OCI-M2 (cell line): ENCODE measurements around the gene HK1.

Source experiments
- DNase-seq: peaks from one replicate; lab custom pipeline; 2025; ENCODE audit not compliant: unreplicated experiment; lab: John Stamatoyannopoulos, UW

HK1 gene

DNA sequence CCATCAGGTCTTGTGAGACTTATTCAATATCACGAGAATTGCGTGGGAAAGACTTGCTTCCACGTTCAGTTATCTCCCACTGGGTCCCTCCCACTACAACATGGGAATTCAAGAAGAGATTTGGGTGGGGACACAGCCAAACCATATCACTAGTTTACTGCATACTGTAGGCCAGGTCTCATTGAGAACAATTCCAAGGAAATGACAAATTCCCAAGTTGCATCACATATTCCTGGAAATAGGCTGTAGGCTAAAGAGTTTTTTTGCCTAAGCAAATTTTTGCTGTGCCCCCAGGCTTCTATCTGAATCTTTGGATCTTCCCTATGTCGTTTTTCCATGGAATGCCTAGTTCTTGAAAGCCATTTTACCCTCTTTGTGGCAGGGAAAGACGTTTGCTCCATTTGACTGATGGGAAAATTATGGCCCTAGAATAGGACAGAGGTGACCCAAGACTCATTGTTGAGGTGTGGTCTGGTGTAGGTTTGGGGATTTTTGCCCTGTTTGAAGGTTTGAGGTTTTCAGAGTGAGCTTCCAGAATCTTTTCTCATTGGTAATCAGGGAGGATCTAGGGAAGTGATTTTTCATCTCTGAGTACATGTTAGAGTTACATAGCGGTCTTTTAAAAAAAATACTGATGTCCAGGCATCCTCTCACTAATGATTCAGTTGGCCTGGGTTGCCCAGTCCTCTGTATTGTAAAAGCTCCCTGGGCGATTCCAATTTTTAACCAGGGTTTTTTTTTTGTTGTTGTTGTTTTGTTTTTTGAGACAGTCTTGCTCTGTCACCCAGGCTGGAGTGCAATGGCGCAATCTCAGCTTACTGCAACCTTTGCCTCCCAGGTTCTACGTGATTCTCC lies 94.1 kb downstream of the HK1 start:
- no peak for DNase-seq

DNA sequence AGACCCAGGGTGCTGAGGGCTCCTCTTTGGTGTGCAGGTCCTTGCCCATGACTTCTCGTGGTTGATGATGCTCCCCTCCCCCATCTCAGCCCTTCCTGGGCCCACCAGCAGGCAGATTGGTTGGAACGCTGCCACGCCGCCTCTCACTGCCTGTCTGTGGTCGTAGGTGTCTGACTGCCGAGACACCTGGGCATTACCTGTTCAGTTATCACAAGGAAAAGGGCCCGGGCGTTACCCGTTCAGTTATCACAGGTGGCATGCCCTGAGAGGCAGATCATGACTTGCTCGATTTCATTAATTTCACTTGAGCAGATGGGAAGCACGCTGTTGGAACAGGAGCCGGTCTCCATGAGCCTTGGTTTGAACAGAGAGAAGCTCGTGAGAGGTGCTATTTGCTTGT lies 95.9 kb downstream of the HK1 start:
- no peak for DNase-seq

DNA sequence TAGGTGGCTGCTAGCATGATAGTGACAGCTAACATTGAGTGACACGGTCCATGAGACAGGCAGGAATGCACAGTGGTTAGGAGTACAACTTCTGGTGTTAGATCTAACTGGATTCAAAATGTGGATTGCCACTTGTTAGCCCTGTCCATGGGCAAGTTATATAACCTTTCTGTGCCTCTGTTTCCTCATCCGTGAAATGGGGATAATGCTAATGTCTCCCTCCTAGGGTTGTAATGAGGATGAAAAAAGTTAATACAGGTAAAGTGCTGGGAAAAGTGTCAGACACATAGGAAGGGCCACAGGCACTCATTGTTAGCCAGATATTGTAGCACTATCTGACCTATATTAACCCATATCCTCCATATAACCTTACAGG lies 96.6 kb downstream of the HK1 start:
- no peak for DNase-seq

DNA sequence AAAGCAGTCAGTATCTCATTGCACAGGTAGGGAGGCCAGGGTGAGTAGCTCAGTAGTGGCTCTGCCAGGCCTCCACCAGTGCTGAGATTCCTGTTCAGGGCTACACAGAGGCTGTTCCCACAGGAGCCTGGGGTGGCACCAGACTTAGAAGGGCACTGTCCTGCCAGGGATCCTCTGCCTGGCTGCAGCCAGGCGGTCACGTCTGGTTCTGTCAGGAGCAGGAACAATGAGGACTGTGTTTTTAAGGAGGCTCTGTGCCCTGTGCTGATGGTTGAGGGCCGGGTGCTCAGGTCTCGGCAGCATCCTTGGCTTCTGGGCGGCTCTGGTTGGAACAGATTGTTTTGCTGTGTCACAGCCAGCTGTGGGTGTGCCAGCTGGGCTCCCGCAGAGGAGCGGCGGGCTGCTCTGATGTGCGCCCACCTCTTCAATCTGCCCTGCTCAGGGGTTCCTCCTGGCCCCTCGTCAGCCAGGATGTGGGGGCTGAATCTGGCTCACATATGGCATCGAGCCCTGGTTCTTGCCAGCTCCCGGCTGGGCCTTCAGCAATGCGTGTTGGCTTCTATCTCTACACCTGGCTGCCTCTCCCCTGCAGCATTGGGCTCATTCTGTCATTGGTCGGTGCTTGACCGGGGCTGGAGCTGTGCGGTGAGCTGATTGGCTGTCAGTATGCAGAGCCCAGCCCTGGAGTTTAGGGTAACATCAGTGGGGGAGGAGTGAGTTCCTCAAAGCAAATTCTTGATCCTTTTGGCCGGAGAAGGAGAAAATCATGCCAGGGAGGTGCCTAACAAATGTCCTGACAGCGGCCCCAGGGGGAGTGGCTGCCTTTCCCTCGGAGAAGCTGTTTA lies 97.2 kb downstream of the HK1 start:
- DNase-seq: no peak

DNA sequence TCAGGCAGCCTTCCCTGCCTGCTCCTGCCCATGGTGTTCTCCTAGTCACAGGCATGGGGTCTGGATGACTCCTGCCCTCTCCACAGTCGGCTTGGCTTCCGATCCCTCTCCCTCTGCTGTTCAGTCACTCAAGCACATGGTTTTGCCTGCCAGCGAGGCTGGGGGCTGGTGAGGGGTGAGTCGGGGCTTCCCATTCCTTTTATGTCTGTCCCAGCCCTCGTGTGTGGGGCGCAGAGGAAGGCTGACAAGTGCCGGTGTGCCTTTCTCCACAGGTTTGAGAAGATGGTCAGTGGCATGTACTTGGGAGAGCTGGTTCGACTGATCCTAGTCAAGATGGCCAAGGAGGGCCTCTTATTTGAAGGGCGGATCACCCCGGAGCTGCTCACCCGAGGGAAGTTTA lies 98.4 kb downstream of the HK1 start:
- no peak for DNase-seq

DNA sequence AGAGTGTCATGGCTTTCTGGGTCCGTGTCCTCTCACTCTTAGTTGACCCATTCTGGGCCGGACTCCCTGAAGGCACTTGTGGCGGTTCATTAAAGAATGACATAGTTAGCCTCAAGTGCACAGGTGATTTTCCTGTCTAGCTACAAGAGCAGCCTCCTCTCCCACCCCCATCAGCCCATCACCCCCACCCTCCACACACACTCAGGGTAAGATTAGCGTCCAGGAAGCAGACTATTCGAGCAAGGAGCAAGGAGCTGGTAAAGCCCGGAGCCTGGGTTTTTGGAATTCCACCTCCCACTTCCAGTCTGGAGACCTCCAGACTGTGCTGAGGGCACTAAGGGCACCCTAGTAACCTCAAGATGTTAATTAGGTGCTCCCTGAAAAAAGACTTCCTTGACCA lies 98.9 kb downstream of the HK1 start:
- no peak for DNase-seq

DNA sequence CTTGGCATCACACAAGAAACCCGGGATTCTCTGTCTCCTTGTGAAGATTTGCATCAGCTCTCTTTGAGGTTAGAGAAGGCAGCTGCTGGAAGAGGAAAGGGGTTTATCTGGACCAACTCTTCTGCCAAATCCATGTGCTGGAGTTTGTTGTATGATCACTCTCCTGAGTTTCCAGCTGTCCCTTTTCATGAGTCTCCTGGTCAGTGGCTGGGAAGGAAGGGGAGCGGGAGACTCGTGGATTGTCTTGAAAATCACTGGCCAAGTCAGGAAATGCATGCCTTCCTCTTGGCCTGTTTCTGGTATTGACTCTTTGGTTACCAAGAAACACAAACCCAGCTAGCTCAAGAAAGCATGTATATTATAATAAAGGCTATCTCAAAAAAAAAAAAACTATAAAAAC lies 99.6 kb downstream of the HK1 start:
- DNase-seq: no peak

DNA sequence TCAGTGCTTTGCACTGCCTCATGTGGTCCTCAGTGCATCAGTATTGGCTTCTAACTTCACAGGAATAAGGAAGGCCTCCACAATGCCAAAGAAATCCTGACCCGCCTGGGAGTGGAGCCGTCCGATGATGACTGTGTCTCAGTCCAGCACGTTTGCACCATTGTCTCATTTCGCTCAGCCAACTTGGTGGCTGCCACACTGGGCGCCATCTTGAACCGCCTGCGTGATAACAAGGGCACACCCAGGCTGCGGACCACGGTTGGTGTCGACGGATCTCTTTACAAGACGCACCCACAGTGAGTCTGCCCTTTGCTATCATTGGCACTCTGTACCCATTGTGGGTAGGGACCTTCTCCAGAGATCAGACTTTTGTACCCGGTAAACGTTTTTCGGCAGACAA lies 101.5 kb downstream of the HK1 start:
- no peak for DNase-seq

DNA sequence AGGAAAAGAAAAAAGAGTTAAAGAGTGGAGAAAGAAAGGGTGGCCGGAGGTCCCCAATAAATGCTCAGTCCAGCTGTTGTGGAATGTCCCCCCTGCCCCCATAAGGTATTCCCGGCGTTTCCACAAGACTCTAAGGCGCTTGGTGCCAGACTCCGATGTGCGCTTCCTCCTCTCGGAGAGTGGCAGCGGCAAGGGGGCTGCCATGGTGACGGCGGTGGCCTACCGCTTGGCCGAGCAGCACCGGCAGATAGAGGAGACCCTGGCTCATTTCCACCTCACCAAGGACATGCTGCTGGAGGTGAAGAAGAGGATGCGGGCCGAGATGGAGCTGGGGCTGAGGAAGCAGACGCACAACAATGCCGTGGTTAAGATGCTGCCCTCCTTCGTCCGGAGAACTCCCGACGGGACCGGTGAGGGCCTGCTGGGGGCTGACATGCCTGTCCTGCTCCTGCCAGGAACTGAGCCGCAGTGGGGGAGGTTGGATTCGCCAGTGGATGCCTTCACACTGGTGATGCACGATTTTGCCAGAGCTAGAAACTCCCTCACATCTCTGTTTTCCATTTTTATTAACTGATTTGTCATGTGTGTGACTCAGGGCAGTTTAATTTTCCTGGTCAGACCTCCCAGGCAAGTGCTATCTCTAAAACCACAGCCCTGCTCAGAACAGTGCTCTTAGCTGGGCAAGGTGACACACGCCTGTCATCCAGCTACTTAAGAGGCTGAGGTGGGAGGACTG lies 104.3 kb downstream of the HK1 start:
- no peak for DNase-seq

DNA sequence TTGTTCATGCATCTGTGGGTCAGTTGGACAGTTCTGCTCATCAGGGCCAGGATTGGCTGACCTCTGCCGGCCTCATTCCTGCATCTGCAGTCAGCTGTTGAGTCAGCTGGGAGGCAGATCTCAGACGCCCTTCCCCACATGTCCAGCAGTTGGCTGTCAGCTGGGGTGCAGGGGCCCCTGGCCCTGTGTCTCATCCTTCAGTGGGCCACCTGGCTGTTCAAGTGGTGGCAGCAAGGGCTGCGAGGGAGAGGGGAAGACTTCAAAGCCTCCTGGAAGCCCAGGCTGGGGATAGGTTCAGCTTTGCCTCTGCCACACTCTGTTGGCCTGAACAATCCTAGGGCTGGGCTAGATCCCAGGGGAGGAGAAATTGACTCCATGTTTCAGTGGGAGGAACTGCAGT lies 105.3 kb downstream of the HK1 start:
- no peak for DNase-seq

DNA sequence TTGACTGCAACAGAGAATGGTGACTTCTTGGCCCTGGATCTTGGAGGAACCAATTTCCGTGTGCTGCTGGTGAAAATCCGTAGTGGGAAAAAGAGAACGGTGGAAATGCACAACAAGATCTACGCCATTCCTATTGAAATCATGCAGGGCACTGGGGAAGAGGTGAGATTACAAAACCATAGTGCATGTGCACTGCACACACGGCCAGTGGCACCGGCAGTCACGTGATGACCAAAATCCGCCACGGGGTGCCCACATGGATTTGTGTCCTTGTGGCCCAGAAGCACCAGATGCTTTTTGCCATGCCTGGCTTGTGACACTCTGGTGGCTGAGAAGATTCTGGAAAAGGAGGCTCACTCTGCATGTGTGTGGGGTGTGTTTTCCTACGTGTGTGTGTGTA lies 106.0 kb downstream of the HK1 start:
- DNase-seq: no peak

DNA sequence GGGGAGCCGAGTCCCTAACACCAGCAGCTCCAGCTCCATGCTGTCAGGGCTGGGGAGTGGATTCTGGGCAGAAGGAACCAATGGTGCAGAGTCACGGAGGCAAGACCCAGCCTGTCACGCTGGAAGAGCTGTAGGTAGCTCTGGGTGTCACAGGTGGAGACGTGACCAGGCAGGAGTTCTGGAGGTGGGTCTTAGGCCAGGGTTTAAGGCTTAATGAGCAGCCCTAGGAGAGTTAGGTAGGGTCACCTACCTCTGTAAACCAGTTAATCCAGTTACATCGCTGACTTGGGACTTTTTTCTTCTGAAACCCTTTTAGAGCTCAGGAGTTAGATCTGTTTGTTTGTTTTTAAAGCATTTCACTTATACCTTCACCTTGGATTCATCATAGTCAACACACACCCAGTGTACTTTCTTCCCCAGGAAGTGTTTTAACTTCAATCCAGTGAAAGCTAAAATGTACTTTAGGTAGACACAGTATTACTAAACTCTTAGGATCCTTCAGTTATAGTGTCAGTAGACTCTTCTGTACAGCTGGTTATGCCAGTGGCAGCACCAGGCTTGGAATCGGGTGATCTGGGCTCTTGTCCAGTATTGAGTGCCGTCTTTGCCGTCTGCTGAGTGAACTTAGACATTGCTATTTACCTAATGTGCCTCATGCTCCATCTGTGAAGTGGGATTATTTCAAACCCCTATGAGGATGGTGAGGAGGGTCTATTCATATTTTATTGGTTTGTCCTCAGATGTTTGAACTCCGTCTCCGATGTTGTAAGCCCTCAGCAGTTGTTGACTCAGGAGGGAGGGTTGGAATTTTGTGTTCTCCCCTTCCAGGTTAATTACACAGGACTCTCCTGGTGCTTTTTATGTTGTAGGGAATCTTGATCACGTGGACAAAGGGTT lies 107.4 kb downstream of the HK1 start:
- no peak for DNase-seq

DNA sequence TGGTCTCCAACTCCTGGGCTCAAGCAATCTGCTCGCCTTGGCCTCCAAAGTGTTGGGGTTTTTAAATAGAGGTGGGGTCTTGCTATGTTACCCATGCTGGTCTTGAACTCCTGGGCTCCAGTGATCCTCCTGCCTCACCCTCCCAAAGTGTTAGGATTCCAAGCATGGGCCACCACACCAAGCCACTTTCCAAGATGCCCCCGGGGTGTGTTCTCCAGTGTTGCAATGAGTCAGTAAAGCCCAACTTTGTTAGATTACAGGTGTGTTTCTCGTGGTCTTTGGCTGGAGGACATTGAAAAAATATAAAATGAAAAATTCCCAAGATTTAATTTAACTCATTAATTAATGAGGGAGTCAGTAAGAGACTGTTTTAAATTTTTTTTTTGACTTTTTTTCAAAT lies 109.2 kb downstream of the HK1 start:
- DNase-seq: no peak

DNA sequence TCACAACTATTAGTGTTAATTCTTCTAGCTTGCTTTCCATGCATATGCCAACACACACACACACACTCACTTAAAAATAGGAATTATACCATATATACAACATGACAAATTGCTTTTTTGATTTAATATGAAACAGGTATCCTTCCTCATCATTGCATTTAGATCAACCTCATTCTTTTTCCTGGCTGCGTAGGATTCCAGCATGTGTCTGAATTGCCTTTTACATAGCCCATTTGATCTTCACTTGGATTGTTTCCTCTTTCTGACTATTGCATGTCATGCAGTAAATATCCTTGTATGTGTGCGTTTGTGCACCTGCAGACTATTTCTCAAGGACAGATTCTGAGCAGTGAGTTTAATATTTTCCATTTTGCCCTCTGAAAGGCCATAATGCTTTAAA lies 110.2 kb downstream of the HK1 start:
- DNase-seq: no peak

DNA sequence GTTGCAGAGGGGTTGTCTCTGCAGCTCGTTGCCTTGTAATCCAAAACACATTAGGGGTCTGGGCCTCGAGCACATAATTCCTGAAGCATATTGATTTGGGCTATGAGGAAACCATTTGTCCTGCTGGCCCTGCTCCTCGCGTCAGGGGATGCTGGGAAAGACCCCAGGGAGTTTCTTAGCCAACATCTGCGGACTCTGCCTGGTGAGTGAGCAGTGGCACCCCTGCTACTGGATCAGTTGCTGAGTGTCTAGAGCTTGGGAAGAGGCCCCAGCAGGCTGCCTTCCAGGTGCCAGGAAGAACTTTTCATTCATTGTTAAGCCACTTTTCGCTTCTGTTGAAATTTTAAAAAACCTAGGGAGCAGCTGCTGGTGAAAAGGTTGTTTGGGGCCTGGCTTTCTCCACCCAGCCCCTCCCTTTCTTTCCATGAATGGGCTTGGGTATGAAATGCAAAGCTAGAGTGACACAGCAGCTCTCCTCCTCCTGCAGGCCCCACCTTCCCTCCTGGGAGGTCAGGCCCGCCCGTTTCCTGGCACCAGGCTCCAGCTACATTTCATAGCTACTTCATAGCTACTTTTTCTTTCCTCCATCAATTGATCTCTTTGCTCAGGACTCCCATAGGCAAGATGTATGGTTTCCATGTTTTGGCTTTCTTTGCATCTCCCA lies 111.7 kb downstream of the HK1 start:
- no peak for DNase-seq

DNA sequence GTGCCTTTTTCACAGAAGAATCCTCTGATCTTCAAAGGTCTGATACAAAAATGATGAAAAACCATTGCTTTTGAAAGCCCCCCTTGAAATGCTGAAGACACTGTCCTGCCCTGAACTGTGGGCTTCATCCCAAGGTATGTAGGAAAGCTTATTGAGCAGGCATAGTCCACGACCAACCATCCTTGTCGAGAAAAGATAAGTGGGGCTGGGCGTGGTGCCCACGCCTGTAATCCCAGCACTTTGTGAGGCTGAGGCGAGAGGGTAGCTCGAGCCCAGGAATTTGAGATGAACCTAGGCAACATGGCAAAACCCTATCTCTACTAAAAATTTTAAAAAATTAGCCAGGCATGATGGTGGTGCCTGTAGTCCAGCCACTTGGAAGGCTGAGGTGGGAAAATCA lies 112.9 kb downstream of the HK1 start:
- no peak for DNase-seq

DNA sequence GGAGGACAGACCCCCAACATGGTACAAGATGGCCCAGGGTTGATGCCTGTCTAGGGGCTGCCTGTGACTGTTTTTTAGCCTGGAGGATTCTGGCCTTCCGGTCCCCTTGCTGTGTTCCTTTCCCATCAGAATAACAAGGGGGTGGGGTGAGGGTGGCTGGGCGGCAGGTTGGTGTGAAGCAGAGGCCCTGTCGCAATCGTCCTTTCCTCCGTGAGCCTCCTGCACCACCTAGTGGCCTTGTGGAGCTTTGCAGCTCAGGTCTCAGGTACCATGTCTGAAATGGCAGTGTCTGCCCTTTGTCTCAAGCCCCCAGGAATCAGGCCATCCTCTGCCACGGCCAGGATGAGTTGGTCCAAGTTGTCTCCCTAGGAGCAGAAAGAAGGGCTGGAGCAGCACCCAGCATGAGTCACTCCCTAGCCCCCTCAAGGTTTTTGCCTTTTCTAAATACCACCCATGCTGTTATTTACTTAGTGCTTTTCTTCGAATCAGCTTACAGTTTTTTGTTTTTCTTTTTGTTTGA lies 114.2 kb downstream of the HK1 start:
- no peak for DNase-seq

DNA sequence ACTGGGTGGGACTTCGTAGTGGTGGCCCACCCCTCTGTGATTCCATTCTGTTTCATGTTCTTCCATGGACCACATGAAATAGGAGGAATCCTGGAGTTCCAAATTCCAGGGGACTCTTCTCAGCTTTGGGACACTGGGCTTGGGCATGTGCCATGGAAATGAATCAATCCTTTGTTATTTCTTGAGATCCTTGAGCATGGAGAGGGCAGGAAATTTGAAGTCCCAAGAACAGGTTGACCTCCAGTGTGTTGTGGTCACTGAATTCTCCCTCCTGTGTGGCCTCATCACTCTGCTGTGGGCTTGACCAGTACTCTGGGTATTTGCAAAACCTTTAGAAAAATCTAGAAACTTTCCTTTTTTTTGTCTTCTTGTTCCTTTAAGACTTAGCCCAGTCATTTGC lies 115.7 kb downstream of the HK1 start:
- DNase-seq: no peak

DNA sequence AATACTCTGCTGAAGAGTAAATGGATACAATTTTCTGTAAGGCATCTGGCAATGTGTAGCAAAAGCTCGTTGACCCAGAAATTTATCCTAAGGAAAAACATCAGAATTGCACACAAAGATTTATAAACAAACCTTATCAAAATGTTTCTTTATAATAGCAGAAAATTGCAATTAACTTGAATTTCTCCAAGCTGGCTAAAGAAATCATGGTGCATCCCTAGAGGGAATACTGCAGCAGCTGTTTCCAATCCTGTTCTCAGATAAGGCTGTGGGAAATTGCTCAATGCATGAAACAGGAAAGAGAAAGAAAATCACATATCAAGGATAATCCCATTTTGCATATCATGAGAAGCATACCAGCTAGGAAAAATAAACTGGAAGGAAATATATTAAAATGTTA lies 119.7 kb downstream of the HK1 start:
- no peak for DNase-seq

DNA sequence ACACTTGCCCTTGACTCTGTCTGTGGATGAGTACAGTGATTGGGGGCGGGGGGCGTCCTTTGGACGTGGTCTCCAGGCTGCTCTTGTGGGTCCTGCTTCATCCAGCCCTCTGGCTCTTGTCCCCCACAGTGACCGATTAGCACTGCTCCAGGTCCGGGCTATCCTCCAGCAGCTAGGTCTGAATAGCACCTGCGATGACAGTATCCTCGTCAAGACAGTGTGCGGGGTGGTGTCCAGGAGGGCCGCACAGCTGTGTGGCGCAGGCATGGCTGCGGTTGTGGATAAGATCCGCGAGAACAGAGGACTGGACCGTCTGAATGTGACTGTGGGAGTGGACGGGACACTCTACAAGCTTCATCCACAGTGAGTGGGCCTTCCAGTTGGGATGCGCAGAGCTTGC lies 120.2 kb downstream of the HK1 start:
- no peak for DNase-seq
